ENCODE data around the gene INPP5A.
"Not testable (repeated sequence)": the region's sequence is repeated elsewhere in the genome, so short reads cannot be mapped to it uniquely, and the experiment has no call there.

GRCh38 chr10:132797986-132798385 lies 260.4 kb downstream of the INPP5A start:
- not testable (repeated sequence) for TF ChIP-seq MAX (CRISPR knock-in tag; IDR thresholded peaks at IDR 0.05); NFIC (IDR thresholded peaks at IDR 0.05); ZFP30 (CRISPR knock-in tag; IDR thresholded peaks at IDR 0.05; ENCODE audit: borderline replicate concordance); TCF7L2 (IDR thresholded peaks at IDR 0.05; ENCODE audit: low read depth, low read length); RNF219 (CRISPR knock-in tag; IDR thresholded peaks at IDR 0.05); JUND (IDR thresholded peaks at IDR 0.05; ENCODE audit: borderline replicate concordance, low read depth, low read length); JUND (tag; IDR thresholded peaks at IDR 0.05; ENCODE audit: borderline replicate concordance, low read depth, low read length); POLR2A (conservative IDR thresholded peaks at IDR 0.05); ATF6 (CRISPR knock-in tag; IDR thresholded peaks at IDR 0.05); FOXM1 (IDR thresholded peaks at IDR 0.05; ENCODE audit: low read depth); FOXM1 (CRISPR knock-in tag; IDR thresholded peaks at IDR 0.05; ENCODE audit: low read depth); MLLT1 (IDR thresholded peaks at IDR 0.05); THRA (IDR thresholded peaks at IDR 0.05)

Data from K562 (cell line).